GM10266 (cell line): ENCODE results near the gene LAMA1.

Experiments used
- DNase-seq: peaks from one replicate; pipeline ENCODE4 v3.0.0; 2012; ENCODE audit errors: extremely low spot score
- CTCF ChIP-seq: IDR thresholded peaks from 2 replicates; pipeline ENCODE4 v1.5.1; 2012; ENCODE audit warnings: mild to moderate bottlenecking, low read depth; ENCODE audit not compliant: control insufficient read depth, insufficient read depth; ENCODE audit errors: missing control alignments

Gene LAMA1

DNA sequence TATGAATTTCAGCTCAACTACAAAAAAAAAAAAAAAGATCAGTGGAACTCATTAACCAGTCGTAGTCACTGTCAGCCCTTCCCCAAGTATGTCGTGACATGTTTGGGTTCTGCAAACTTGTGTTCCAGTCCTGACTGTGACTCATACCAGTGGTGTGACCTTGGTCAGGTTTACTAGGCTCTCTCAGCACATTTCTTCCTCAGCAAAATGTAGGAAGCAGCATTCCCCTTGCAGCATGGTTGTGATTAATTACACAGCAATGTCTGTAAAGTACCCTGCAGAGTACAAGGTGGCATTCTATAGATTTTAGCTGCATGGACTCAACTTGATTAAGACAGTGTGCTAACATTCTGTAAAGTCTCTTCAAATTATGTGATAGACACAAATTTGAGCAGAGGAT, 156.9 kb downstream of the LAMA1 start:
- DNase-seq: no peak
- no peak for TF ChIP-seq CTCF

GRCh38 chr18:6960124-6960523, 157.5 kb downstream of the LAMA1 start:
- TF ChIP-seq CTCF: no peak
- no peak for DNase-seq

DNA sequence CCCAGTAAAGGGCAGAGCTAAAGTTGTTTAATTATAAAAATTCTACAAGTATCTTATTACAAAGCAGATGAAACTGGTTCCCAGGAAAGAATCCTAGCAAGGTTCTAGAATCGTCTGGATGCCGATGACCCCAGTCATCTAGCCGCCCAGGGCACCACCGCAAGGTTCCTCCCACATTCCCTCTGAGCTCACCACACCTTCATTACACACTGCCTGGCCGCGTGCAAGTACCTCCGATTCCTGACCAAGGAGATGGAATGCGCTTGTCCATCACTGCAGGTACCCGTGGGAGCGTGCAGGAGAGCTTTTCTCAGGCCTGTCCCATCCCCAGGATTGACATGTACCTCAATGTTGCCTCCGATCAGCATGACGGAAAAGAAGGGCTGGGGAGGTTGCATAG, 158.5 kb downstream of the LAMA1 start:
- DNase-seq: no peak
- no peak for TF ChIP-seq CTCF

- no peak for DNase-seq
- no peak for TF ChIP-seq CTCF
Measured at GRCh38 chr18:6956999-6957398, 160.6 kb downstream of the LAMA1 start.

GRCh38 chr18:6956495-6956894, 161.1 kb downstream of the LAMA1 start:
- TF ChIP-seq CTCF: no peak

DNA sequence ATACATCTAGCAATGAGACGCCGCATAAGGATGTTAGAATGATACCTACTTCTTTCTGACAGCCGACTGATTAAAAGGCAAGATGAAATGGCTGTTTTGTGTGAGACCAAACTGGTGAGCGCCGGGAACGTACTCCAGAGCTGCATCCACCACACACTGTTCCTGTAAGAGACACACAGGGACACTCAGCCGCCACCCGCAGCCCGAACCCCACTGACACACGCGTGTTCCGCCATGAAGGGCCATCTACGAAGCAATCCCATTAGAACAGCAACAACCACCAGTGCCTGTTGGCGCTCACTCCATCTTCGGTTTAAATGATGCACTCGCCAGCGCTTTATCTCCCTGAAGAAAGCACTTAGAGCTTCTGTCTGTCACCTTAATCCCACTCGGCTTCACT, 162.3 kb downstream of the LAMA1 start:
- DNase-seq: no peak
- TF ChIP-seq CTCF: no peak

More at GRCh38 chr18:6956495-6956894, 161.1 kb downstream of the LAMA1 start:
- no peak for DNase-seq

- no peak for DNase-seq
- no peak for TF ChIP-seq CTCF
Measured at GRCh38 chr18:6954501-6954900, 163.1 kb downstream of the LAMA1 start.
